Keratinocyte (primary cell): ENCODE measurements around the gene METTL9. TPM values are rescaled to one million over a fixed set of nuclear protein-coding genes. Genes with fewer than 3 reads are reported as not detected.

Experiments used
- DNase-seq: peaks from one replicate; pipeline ENCODE4 v3.0.0-alpha.2; 2011; ENCODE audit warnings: low read depth, missing footprints, low spot score
- FAIRE-seq: peaks from 2 replicates; lab custom pipeline; 2011; peaks lifted over from hg19 to GRCh38; lab: Jason Lieb, UNC
- H2AFZ ChIP-seq: 2 replicates; pipeline ENCODE4 v1.6.0; 2012; ENCODE audit warnings: low read length, control low read depth, inconsistent platforms; ENCODE audit not compliant: control insufficient read depth
- H3K27ac ChIP-seq: 2 replicates; pipeline ENCODE4 v1.5.1; 2011; ENCODE audit warnings: low read length; ENCODE audit not compliant: control insufficient read depth, insufficient read depth
- H3K27me3 ChIP-seq: 3 replicates; pipeline ENCODE4 v1.6.0; 2011; ENCODE audit warnings: low read length; ENCODE audit not compliant: control insufficient read depth, insufficient read depth; ENCODE audit errors: extremely low read depth
- H3K36me3 ChIP-seq, 2 experiments: 2 replicates in 1 of 2; 3 replicates in 1 of 2; pipeline ENCODE4 v1.5.1; 2011; ENCODE audit warnings: low read length in 2 of 2, mild to moderate bottlenecking in 1 of 2; ENCODE audit not compliant: control insufficient read depth in 2 of 2, insufficient read depth in 2 of 2; ENCODE audit errors: extremely low read depth in 1 of 2
- H3K4me1 ChIP-seq: 3 replicates; pipeline ENCODE4 v1.5.1; 2011; ENCODE audit warnings: low read length; ENCODE audit not compliant: control insufficient read depth, insufficient read depth; ENCODE audit errors: extremely low read depth
- H3K4me2 ChIP-seq: 3 replicates; pipeline ENCODE4 v1.6.0; 2011; ENCODE audit warnings: low read depth, low read length; ENCODE audit not compliant: control insufficient read depth, insufficient read depth; ENCODE audit errors: extremely low read depth
- H3K4me3 ChIP-seq, 3 experiments: fragments of 200-600 bp in 1 of 3; sonication (generic) in 1 of 3; 2 replicates in 2 of 3; 3 replicates in 1 of 3; pipeline ENCODE4 v1.5.1; 2011 to 2016; ENCODE audit warnings: low read length in 3 of 3, mild to moderate bottlenecking in 3 of 3, control low read depth in 2 of 3, inconsistent platforms in 1 of 3, low read depth in 1 of 3, mixed read lengths in 1 of 3, mixed run types in 1 of 3, moderate library complexity in 1 of 3; ENCODE audit not compliant: control insufficient read depth in 2 of 3, insufficient read depth in 2 of 3; ENCODE audit errors: extremely low read depth in 1 of 3
- H3K79me2 ChIP-seq: 2 replicates; pipeline ENCODE4 v1.6.0; 2012; ENCODE audit warnings: low read length; ENCODE audit not compliant: control insufficient read depth, insufficient read depth
- H3K9ac ChIP-seq: 3 replicates; pipeline ENCODE4 v1.6.0; 2011; ENCODE audit warnings: low read length; ENCODE audit not compliant: control insufficient read depth, insufficient read depth; ENCODE audit errors: extremely low read depth
- H3K9me1 ChIP-seq: 3 replicates; pipeline ENCODE4 v1.6.0; 2011; ENCODE audit warnings: low read length; ENCODE audit not compliant: control insufficient read depth, insufficient read depth; ENCODE audit errors: extremely low read depth
- H3K9me3 ChIP-seq: 2 replicates; pipeline ENCODE4 v1.5.1; 2012; ENCODE audit warnings: low read depth, low read length; ENCODE audit not compliant: control insufficient read depth
- H4K20me1 ChIP-seq: 3 replicates; pipeline ENCODE4 v1.6.0; 2011; ENCODE audit warnings: low read length; ENCODE audit not compliant: control insufficient read depth, insufficient read depth; ENCODE audit errors: extremely low read depth
- EZH2 ChIP-seq: IDR thresholded peaks from one replicate; pipeline ENCODE4 v1.6.1; 2012; ENCODE audit warnings: inconsistent platforms, mild to moderate bottlenecking, low read length, moderate library complexity
- dilution Hi-C: fragments of 300-500 bp; cut with MboI; formaldehyde crosslinking; loops from one replicate; pipeline ENCODE4 v1.7.0; 2020; ENCODE audit warnings: low sequenced_read_pairs; ENCODE audit not compliant: extremely low pct_ligation_motif_present
- polyA plus RNA-seq, 5 experiments: library from polyadenylated mRNA; depleted of rRNA in 3 of 5; stranded (reverse) in 3 of 5; stranded (forward) in 1 of 5; unstranded in 1 of 5; fragments of >200 nt; gene quantifications; 1 replicate in 1 of 5; 2 replicates in 3 of 5; 3 replicates in 1 of 5; pipeline versions ENCODE4 v1.2.1 to v1.2.3, GENCODE V29; 2011 to 2012; ENCODE audit warnings: missing spikeins in 2 of 5, low read depth in 1 of 5, low replicate concordance in 1 of 5
- TF ChIP-seq, protein P1 (sequence below), 3 experiments: IDR thresholded peaks in 1 of 3; conservative IDR thresholded peaks in 1 of 3; optimal IDR thresholded peaks in 1 of 3; 2 replicates in 2 of 3; 3 replicates in 1 of 3; pipeline versions ENCODE3 to v1.5.1; 2011; ENCODE audit warnings: low read length in 3 of 3, mild to moderate bottlenecking in 3 of 3, moderate library complexity in 2 of 3, control low read depth in 1 of 3, inconsistent platforms in 1 of 3; ENCODE audit not compliant: insufficient read depth in 2 of 3; ENCODE audit errors: extremely low read depth in 1 of 3

Gene METTL9
- polyA plus RNA-seq, 1 donor (not counting 4 experiments of a cell fraction or from before 2014, with no cell fraction given) = 108 TPM

DNA sequence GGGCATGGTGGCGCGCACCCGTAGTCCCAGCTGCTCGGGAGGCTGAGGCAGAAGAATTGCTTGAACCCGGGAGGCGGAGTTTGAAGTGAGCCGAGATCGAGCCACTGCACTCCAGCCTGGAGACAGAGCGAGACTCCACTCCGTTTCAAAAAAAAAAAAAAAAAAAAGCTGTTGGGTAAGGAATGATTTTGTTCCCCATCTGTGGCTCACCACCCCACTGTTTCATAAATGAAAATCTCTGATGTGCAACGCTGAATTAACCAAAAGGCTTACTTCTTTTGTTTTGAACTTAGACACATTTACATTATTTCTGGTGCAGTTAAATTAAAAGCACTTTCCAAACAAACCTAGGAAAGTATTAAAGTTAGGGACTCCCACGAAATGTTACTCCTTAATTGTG is 1.2 kb upstream of the METTL9 start:
- Histone ChIP-seq H2AFZ (peak overlapping the region; percentile 93), H3K27ac (no peak overlapping the region), H3K4me3 (no peak overlapping the region), H3K9me3 (no peaks in the 10 kb centered on the region), H3K9me1 (no peaks in the 10 kb centered on the region), H4K20me1 (no peaks in the 10 kb centered on the region), H3K27me3 (no peaks in the 10 kb centered on the region), H3K4me2 (peak overlapping the region; percentile 78), H3K79me2 (peaks cover 33% of the 10 kb centered on the region), H3K4me1 (peaks cover 17% of the 10 kb centered on the region), H3K9ac (no peak overlapping the region), H3K36me3 (no peaks in the 10 kb centered on the region)
- DNase-seq (no peak), FAIRE-seq (no peak)
- TF ChIP-seq, protein P1, sequence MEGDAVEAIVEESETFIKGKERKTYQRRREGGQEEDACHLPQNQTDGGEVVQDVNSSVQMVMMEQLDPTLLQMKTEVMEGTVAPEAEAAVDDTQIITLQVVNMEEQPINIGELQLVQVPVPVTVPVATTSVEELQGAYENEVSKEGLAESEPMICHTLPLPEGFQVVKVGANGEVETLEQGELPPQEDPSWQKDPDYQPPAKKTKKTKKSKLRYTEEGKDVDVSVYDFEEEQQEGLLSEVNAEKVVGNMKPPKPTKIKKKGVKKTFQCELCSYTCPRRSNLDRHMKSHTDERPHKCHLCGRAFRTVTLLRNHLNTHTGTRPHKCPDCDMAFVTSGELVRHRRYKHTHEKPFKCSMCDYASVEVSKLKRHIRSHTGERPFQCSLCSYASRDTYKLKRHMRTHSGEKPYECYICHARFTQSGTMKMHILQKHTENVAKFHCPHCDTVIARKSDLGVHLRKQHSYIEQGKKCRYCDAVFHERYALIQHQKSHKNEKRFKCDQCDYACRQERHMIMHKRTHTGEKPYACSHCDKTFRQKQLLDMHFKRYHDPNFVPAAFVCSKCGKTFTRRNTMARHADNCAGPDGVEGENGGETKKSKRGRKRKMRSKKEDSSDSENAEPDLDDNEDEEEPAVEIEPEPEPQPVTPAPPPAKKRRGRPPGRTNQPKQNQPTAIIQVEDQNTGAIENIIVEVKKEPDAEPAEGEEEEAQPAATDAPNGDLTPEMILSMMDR (optimal IDR thresholded peaks at IDR 0.05 in 1 of 3, IDR thresholded peaks at IDR 0.05 in 1 of 3, conservative IDR thresholded peaks at IDR 0.05 in 1 of 3; ENCODE audit: extremely low read depth in 1 of 3, insufficient read depth in 2 of 3, low read length in 3 of 3) = no peak
- no peak for TF ChIP-seq EZH2
- dilution Hi-C loops = no loop called here

DNA sequence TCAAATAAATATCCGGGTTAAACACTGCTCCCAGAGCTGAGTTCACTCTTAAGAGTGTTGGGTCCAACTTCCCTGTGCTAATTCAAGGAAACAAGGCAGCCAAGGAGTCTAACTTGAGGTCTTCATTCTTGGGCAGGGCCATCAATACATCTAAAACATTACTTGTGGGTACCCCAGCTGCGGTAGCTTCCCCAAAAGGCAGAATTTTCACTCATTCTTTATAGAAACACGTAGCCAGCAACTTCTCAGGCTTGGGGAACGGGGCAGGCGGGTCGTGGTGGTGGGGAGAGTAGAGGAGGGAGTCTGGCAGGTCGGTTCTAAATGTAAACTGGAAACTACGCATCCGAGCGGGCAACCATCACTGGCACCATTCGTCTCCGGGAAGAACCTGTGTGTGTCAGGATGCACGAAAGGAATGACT is 666 bp upstream of the METTL9 start:
- peak overlapping the region; percentile 92 for H3K9ac ChIP-seq
- peak overlapping the region; percentile 84 for H3K27ac ChIP-seq
- H3K9me1 ChIP-seq = no peaks in the 10 kb centered on the region
- TF ChIP-seq, protein P1 (optimal IDR thresholded peaks at IDR 0.05 in 1 of 3, IDR thresholded peaks at IDR 0.05 in 1 of 3, conservative IDR thresholded peaks at IDR 0.05 in 1 of 3; ENCODE audit: extremely low read depth in 1 of 3, insufficient read depth in 2 of 3, low read length in 3 of 3) = no peak
- no peak for TF ChIP-seq EZH2
- H3K4me2 ChIP-seq = peak overlapping the region; percentile 78
- peaks cover 38% of the 10 kb centered on the region for H3K79me2 ChIP-seq
- H4K20me1 ChIP-seq = no peaks in the 10 kb centered on the region
- peak overlapping the region; percentile 65 to 99 (median 98) for H3K4me3 ChIP-seq
- no peaks in the 10 kb centered on the region for H3K9me3 ChIP-seq
- DNase-seq (no peak), FAIRE-seq (no peak)
- H3K36me3 ChIP-seq = no peaks in the 10 kb centered on the region
- H3K4me1 ChIP-seq = peaks cover 17% of the 10 kb centered on the region
- H3K27me3 ChIP-seq = no peaks in the 10 kb centered on the region
- dilution Hi-C loops = no loop called here
- peak overlapping the region; percentile 93 for H2AFZ ChIP-seq
